ENCODE measurements around the gene GRIK4.

DNA sequence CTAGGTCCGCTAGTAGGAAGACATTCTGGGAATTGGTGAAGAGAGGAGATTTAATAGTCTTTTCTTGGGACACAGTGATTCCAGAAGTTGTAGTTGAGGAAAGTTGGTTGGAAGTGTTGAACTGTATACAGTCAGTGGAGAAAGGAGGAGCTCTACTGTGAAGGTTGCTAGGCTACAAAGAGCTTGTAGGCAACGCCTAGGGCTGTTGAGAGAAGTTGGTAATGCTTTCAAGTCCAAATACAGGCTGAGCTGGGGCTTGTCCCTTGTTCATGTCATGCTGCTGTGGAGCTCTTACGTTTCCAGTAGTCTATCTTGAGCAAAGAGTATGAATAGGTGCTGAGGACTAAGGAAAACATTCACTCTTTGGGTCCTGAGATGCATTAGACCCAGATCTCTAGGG, 513.4 kb downstream of the GRIK4 start:
- TF ChIP-seq, protein P1, sequence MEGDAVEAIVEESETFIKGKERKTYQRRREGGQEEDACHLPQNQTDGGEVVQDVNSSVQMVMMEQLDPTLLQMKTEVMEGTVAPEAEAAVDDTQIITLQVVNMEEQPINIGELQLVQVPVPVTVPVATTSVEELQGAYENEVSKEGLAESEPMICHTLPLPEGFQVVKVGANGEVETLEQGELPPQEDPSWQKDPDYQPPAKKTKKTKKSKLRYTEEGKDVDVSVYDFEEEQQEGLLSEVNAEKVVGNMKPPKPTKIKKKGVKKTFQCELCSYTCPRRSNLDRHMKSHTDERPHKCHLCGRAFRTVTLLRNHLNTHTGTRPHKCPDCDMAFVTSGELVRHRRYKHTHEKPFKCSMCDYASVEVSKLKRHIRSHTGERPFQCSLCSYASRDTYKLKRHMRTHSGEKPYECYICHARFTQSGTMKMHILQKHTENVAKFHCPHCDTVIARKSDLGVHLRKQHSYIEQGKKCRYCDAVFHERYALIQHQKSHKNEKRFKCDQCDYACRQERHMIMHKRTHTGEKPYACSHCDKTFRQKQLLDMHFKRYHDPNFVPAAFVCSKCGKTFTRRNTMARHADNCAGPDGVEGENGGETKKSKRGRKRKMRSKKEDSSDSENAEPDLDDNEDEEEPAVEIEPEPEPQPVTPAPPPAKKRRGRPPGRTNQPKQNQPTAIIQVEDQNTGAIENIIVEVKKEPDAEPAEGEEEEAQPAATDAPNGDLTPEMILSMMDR (IDR thresholded peaks at IDR 0.05): no peak
- no peak for TF ChIP-seq POLR2A (IDR thresholded peaks at IDR 0.05)
